COR-L47 (cell line): ENCODE measurements around the gene BHLHA9.
A peak's percentile ranks its signal among the peaks of the same experiment; 100 is the strongest.
"Not testable (repeated sequence)": the region's sequence is repeated elsewhere in the genome, so short reads cannot be mapped to it uniquely, and the experiment has no call there.

Experiments used
- DNase-seq: peaks from one replicate; lab custom pipeline; 2025; lab: John Stamatoyannopoulos, UW

Gene BHLHA9

GRCh38 chr17:1270210-1271029 lies at the start of gene BHLHA9:
BHLHA9 (plus strand) TSS chr17:1270444; CDS start chr17:1270564, 120 bp downstream.
- DNase-seq = no peak

DNA sequence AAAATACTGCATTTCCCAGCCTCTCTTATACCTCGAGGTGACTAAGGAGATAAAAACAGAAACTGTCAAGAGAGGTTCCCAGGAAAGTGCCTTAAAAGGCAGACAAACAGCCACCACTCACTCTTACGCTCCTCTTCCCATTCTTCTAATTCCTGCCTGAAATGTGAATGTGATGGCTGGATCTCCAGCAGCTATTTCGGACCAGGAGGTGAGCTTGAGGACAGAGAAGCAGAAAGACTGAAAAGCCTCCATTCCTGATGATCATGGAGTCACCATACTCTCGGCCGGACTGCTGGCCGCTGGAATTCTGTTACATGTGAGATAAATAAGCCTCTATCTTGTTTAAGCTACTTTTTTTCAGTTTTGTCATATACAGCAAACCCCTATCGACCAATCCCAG lies 49.0 kb upstream of the BHLHA9 start:
- DNase-seq = no peak

DNA sequence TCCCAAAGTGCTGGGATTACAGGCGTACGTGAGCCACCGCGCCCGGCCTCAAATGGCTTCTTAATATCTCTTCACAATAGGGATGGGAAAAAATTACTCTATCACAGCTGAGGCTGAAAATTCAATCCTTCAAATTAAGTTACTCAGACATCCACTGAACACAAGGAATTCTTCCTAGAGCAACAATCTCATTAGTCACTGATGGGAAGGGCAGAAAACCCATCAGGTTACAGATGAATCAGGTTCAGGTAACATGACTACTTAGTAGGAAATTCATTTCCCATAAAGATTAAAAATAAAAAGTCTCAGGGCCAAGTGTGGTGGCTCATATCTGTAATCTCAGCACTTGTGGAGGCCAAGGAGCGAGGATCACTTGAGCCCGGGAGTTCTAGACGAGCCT lies 47.9 kb upstream of the BHLHA9 start:
- no peak for DNase-seq

- DNase-seq = no peak
Observed at GRCh38 chr17:1223662-1224061, 46.6 kb upstream of the BHLHA9 start.

DNA sequence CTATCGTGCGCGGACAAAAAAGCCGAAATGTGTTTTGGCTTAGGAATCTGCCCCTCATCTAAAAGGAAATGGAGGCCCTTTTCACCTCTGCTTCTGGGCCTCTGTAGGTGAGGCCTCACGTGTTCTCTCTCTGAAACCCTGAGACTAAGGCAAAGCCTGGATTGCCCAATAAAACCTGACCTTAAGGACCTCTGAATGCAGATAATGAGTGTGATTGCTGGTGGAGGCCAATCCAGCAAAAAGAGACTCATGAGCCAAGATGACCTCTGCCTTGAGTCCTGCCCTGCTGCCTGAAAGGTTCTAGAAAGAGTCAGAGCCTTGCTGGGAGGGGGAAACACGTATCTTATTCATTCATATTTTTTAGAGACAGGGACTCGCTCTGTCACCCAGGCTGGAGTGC lies 45.9 kb upstream of the BHLHA9 start:
- no peak for DNase-seq

- DNase-seq = no peak
Observed at GRCh38 chr17:1226308-1226707, 43.9 kb upstream of the BHLHA9 start.

DNA sequence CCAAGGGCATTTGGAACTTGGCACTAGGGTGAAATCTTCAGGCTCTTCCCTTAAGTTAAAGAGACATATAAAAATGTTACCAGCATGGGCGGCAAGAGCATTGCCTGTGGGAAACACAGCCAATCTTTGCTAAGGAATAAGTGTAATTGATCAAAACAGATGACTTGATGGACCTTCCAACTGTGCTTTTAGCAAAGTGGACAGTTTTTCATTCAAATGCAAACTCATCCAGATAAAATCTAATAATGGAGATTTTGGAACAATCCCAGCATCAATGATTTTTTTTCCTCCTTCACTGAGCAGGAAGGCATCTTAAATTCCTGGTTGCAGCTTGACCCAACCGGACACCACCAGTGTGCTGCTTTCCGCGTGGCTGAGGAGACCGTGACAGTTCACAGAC lies 42.9 kb upstream of the BHLHA9 start:
- DNase-seq = no peak

- DNase-seq = no peak
Observed at GRCh38 chr17:1227917-1228780, 42.1 kb upstream of the BHLHA9 start.

DNA sequence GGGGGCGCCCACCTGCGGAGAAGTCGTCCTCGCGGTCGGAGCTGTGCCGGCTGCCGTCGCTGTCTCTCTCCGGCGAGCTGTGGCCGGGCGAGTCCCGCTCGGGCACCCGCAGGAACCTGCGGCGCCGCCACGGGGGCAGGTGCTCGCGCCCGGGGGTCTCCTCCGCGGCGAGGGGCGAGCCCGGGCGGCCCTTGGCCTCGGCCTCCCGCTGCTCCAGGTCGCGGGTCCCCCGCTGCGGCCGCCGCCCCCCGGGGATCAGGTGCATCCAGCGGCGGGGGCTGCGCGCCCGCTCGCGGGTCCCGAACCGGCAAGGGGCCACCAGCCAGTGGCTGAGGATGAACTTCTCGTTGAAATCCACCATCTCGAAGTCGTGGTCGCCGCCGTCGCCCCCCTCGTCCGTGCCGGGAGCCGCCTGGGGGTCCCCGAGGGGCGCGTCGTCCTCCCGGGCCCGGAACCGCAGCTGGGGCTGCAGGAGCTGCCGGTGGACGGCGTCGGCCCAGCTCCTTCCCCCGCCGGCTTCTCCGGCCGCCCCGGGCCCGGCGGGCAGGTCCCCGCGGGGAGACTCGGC lies 41.4 kb upstream of the BHLHA9 start:
- DNase-seq = no peak

GRCh38 chr17:1229349-1229899 lies 40.8 kb upstream of the BHLHA9 start:
- DNase-seq = no peak

- no peak for DNase-seq
Observed at GRCh38 chr17:1229900-1230501, 40.2 kb upstream of the BHLHA9 start.

- no peak for DNase-seq
Observed at GRCh38 chr17:1231456-1231855, 38.8 kb upstream of the BHLHA9 start.

DNA sequence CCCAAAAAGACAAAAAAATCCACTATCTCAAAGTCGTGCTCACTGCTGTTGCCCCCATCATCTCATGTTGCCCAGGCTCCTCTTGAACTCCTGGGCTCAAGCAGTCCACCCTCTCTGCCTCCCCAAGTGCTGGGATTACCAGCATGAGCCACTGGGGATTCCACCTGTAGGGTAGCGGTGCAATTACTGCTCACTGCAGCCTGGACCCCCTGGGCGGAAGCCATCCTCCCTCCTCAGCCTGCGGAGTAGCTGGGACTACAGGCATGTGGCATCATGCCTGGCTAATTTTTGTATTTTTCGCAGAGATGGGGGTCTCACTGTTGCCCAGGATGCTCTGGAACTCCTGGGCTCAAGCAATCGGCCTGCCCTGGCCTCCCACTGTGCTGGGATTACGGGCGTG lies 37.9 kb upstream of the BHLHA9 start:
- no peak for DNase-seq

GRCh38 chr17:1232786-1233185 lies 37.5 kb upstream of the BHLHA9 start:
- no peak for DNase-seq

DNA sequence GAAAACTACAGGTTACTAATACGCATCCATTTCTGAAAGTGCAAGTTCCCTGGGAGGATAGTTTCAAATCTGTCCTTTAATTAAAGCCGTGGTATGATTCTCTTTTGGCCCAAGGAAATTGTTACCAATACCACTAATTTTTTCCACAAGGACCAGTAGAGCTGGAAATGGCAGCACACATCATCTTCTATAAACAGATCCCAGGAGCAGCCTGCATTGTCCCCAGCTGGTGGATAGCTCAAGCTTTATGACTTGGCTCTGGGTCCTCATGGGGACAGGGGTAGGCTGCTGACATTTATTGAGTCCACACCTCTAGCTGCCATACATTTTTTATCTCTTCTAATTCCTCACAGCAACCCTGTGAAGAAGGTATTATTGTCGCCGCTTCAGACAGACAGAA lies 35.8 kb upstream of the BHLHA9 start:
- DNase-seq = no peak

DNA sequence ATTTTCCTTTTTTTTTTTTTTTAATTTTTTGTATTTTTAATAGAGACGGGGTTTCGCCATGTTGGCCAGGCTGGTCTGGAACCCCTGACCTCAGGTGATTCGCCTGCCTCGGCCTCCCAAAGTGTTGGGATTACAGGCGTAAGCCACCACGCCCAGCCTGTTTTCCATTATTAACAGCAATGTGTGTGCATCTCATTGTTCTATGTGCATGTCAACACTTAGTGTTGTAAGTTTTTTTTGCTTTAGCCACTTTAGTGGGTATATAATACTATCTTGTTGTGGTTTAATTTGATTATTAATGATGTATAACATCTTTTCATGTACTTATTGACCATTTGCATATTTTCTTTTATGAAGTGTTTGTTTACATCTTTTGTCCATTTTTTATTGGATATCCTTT lies 32.8 kb upstream of the BHLHA9 start:
- no peak for DNase-seq

DNA sequence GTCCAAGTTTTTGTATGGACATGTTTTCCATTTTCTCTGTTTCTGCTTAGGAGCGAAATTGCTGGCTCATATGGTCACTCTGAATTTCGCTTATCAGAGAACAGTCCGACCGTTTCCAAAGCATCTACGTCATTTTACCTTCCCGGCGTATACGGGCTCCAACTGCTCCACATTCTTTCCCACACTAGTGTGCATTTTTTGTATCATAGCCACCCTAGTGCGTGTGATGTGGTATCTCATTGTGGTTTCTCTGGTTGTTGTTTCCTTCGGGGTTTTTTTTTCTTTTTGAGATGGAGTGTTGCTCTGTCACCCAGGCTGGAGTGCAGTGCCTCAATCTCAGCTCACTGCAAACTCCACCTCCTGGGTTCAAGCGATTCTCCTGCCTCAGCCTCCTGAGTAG lies 31.0 kb upstream of the BHLHA9 start:
- DNase-seq = no peak

DNA sequence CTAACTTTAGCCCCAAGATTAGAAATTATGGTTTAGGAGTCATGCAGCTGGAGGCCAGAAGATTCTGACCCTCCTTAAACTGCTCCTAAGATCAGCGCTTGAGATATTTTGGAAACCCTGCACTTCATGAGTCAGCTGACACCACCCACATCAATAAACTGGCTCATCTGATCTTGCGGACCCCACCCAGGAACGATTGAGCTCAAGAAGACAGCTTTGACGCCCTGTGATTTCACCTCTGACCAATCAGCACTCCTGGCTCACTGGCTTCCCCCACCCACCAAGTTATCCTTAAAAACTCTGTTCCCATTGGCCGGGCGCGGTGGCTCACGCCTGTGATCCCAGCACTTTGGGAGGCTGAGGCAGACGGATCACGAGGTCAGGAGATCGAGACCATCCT lies 29.8 kb upstream of the BHLHA9 start:
- DNase-seq = not testable (repeated sequence)

DNA sequence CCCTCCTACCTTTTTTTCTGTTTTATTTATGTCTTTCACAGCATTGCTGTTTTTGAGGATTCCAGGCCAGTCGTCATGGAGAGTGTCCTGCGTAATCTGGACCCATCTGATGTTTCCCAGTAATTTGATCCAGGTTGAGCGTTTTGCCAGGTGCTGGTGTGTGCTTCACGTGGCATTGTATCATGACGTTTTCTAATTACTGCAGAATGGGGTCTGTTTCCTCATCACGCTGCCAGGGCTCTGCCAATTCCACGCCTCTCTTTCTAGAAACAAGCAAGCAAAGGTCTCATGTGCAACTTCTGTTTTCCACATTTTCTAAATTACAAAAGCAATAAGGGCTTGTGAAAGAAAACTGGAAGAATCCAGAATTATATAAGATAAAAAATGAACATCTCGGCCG lies 28.3 kb upstream of the BHLHA9 start:
- DNase-seq = no peak

- no peak for DNase-seq
Observed at GRCh38 chr17:1244606-1245012, 25.6 kb upstream of the BHLHA9 start.

DNA sequence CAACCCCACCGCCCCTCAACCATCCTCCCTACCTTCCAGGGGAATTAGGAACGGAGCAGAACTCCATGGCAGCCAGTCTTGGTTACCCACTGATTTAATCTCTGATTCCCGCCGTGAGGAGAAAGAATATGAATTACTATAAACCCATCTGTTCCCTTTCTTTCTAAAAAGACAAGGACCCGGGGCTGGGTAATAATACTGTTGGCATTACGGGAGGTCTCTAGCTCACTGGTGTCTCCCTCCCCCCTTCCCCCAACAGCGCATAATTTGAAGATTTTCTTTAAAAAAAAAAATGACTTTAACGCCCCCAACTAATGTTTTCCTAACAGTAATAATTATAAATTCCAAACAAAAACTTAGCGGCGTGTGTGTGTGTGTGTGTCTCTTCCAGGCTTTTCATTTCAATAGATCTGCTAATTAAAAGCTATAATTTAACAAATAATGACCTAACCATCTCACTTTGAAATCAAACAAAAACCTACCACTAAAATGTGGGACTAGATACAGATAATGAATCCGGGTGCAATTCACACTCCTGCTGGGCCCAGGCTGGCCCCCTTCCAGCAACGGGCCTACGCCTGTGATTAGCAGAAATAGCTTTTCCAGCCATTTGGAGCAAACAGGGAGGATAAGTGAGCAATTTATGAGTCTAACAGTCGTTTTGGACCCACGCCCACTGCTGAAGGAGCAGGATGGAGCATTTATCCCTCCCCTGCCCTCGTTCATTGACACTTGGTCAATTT lies 18.2 kb upstream of the BHLHA9 start:
- peak; percentile 90 for DNase-seq
